ENCODE measurements around the gene CAPN9.

- no peak for TF ChIP-seq POLR2A (IDR thresholded peaks at IDR 0.05)
- no peak for TF ChIP-seq EP300 (IDR thresholded peaks at IDR 0.05)
- no peak for TF ChIP-seq CTCF (IDR thresholded peaks at IDR 0.05)
Observed at GRCh38 chr1:230766318-230766717, 19.1 kb downstream of the CAPN9 start.

Measured in tibial nerve (tissue), 4 donors.